ENCODE results near the gene SAE1.

- TF ChIP-seq CTCF (IDR thresholded peaks at IDR 0.05) (no peak), POLR2A (IDR thresholded peaks at IDR 0.05) (no peak)
These were observed 23.8 kb upstream of the SAE1 start for GRCh38 chr19:47106821-47107201.
